Fibroblast of lung (primary cell): ENCODE measurements around the gene SLCO1B3. TPM values are rescaled to one million over a fixed set of nuclear protein-coding genes. Genes with fewer than 3 reads are reported as not detected.

Source experiments
- DNase-seq, 2 donors: peaks; one replicate each; pipeline versions ENCODE4 v3.0.0 to v3.0.0-alpha.2; 2010; ENCODE audit warnings: low read depth in 2 of 2
- H2AFZ ChIP-seq: 2 replicates; pipeline ENCODE4 v1.5.1; 2012; ENCODE audit warnings: low read length, control low read depth, inconsistent platforms
- H3K27ac ChIP-seq: 2 replicates; pipeline ENCODE4 v1.5.1; 2011; ENCODE audit warnings: low read length, control low read depth; ENCODE audit not compliant: insufficient read depth
- H3K27me3 ChIP-seq: 2 replicates; pipeline ENCODE4 v1.5.1; 2011; ENCODE audit warnings: mild to moderate bottlenecking, low read length; ENCODE audit not compliant: control insufficient read depth, insufficient read depth
- H3K36me3 ChIP-seq: 2 replicates; pipeline ENCODE4 v1.5.1; 2011; ENCODE audit warnings: low read length; ENCODE audit not compliant: control insufficient read depth, insufficient read depth
- H3K4me1 ChIP-seq: 2 replicates; pipeline ENCODE4 v1.5.1; 2011; ENCODE audit warnings: low read length; ENCODE audit not compliant: control insufficient read depth, insufficient read depth; ENCODE audit errors: extremely low read depth
- H3K4me2 ChIP-seq: 2 replicates; pipeline ENCODE4 v1.5.1; 2011; ENCODE audit warnings: low read length, control low read depth; ENCODE audit not compliant: insufficient read depth; ENCODE audit errors: extremely low read depth
- H3K4me3 ChIP-seq, 4 experiments: fragments of 200-600 bp in 1 of 4; sonication (generic) in 1 of 4; replicated peaks in 1 of 4; 2 replicates each; pipeline ENCODE4 v1.5.1; 2011 to 2016; ENCODE audit warnings: low read length in 4 of 4, low read depth in 3 of 4, mild to moderate bottlenecking in 3 of 4, control low read depth in 2 of 4, inconsistent platforms in 1 of 4, mixed read lengths in 1 of 4; ENCODE audit not compliant: insufficient read depth in 1 of 4; ENCODE audit errors: control extremely low read depth in 1 of 4
- H3K79me2 ChIP-seq: 2 replicates; pipeline ENCODE4 v1.5.1; 2012; ENCODE audit warnings: mild to moderate bottlenecking, low read length, inconsistent platforms; ENCODE audit not compliant: control insufficient read depth, insufficient read depth
- H3K9ac ChIP-seq: 2 replicates; pipeline ENCODE4 v1.5.1; 2011; ENCODE audit warnings: mild to moderate bottlenecking, low read length, control low read depth; ENCODE audit not compliant: insufficient read depth
- H3K9me3 ChIP-seq: 2 replicates; pipeline ENCODE4 v1.5.1; 2012; ENCODE audit warnings: low read depth, low read length; ENCODE audit not compliant: control insufficient read depth, insufficient read depth
- H4K20me1 ChIP-seq: 2 replicates; pipeline ENCODE4 v1.5.1; 2011; ENCODE audit warnings: low read length; ENCODE audit not compliant: control insufficient read depth, insufficient read depth; ENCODE audit errors: extremely low read depth
- EZH2 ChIP-seq: IDR thresholded peaks from 2 replicates; pipeline ENCODE4 v1.5.1; 2012; ENCODE audit warnings: low read length, control low read depth, mild to moderate bottlenecking; ENCODE audit errors: missing control alignments
- polyA plus RNA-seq, 2 donors: library from polyadenylated mRNA; depleted of rRNA in 1 of 2; stranded (reverse) in 1 of 2; unstranded in 1 of 2; fragments of >200 nt; gene quantifications; 2 replicates each; pipeline ENCODE4 v1.2.1, GENCODE V29; 2011 to 2012; ENCODE audit warnings: missing spikeins in 1 of 2
- total RNA-seq: library from RNA; depleted of rRNA; stranded (reverse); fragments of >200 nt; gene quantifications from 2 replicates; pipeline ENCODE4 v1.2.1, GENCODE V29; 2014
- TF ChIP-seq, protein P1 (sequence below), 2 donors: IDR thresholded peaks in 1 of 2; conservative IDR thresholded peaks in 1 of 2; 1 replicate in 1 of 2; 2 replicates in 1 of 2; pipeline ENCODE4 v1.5.1; 2011 to 2012; ENCODE audit warnings: low read length in 2 of 2, control low read depth in 1 of 2, inconsistent platforms in 1 of 2, low read depth in 1 of 2, mild to moderate bottlenecking in 1 of 2

Gene SLCO1B3
- total and polyA plus RNA-seq, 2 donors (not counting 1 experiment from before 2014, with no cell fraction given), result not detected

DNA sequence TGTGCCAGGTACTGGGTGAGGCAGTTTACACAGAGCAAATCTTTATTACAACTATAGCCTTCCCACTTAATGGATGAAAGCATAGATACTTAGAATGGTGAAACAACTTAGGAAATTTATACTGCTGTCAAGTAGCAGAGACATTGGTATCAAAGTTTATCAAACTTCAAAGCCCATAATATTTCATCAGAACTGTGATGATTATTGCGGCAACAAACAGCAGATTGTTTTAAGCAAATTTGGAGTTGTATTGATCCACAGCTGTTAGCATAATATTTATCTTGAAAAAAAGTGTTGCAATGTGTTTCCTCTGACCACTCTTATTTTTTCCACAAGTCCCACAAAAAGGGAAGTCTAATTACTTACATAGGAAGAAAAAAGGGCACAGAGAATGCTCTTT is 2.0 kb upstream of the SLCO1B3 start:
- no peaks in the 10 kb centered on the region for H4K20me1 ChIP-seq
- H3K4me1 ChIP-seq, result no peaks in the 10 kb centered on the region
- H3K9me3 ChIP-seq, result no peaks in the 10 kb centered on the region
- no peak overlapping the region for H3K9ac ChIP-seq
- TF ChIP-seq, protein P1, sequence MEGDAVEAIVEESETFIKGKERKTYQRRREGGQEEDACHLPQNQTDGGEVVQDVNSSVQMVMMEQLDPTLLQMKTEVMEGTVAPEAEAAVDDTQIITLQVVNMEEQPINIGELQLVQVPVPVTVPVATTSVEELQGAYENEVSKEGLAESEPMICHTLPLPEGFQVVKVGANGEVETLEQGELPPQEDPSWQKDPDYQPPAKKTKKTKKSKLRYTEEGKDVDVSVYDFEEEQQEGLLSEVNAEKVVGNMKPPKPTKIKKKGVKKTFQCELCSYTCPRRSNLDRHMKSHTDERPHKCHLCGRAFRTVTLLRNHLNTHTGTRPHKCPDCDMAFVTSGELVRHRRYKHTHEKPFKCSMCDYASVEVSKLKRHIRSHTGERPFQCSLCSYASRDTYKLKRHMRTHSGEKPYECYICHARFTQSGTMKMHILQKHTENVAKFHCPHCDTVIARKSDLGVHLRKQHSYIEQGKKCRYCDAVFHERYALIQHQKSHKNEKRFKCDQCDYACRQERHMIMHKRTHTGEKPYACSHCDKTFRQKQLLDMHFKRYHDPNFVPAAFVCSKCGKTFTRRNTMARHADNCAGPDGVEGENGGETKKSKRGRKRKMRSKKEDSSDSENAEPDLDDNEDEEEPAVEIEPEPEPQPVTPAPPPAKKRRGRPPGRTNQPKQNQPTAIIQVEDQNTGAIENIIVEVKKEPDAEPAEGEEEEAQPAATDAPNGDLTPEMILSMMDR (conservative IDR thresholded peaks at IDR 0.05 in 1 of 2, IDR thresholded peaks at IDR 0.05 in 1 of 2; ENCODE audit: low read depth in 1 of 2, low read length in 2 of 2), result no peak
- no peak for TF ChIP-seq EZH2
- H3K79me2 ChIP-seq, result no peaks in the 10 kb centered on the region
- H3K36me3 ChIP-seq, result no peaks in the 10 kb centered on the region
- H3K27me3 ChIP-seq, result no peaks in the 10 kb centered on the region
- H3K27ac ChIP-seq, result no peak overlapping the region
- H3K4me2 ChIP-seq, result no peak overlapping the region
- H2AFZ ChIP-seq, result no peak overlapping the region
- no peak for DNase-seq
- H3K4me3 ChIP-seq, result no peak overlapping the region

DNA sequence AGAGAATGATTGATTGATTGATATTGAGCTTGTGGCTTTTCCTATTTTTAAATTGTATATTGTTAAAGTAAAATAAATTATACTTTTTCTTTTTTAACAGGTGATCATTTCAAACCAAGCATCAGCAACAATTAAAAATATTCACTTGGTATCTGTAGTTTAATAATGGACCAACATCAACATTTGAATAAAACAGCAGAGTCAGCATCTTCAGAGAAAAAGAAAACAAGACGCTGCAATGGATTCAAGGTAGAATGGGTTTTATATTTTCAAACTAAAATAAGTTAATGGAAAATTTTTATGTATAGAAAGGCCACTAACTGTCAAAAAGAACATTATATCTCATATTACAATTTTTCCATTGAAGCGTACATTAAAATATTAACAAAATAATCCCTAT is 5.1 kb downstream of the SLCO1B3 start:
- Histone ChIP-seq H3K4me3 (no peak overlapping the region), H3K79me2 (no peaks in the 10 kb centered on the region), H2AFZ (no peak overlapping the region), H3K27ac (no peak overlapping the region), H3K9me3 (no peaks in the 10 kb centered on the region), H3K4me1 (no peaks in the 10 kb centered on the region), H3K4me2 (no peak overlapping the region), H3K36me3 (no peaks in the 10 kb centered on the region), H3K9ac (no peak overlapping the region), H3K27me3 (no peaks in the 10 kb centered on the region), H4K20me1 (no peaks in the 10 kb centered on the region)
- no peak for DNase-seq
- TF ChIP-seq, protein P1 (conservative IDR thresholded peaks at IDR 0.05 in 1 of 2, IDR thresholded peaks at IDR 0.05 in 1 of 2; ENCODE audit: low read depth in 1 of 2, low read length in 2 of 2), result no peak
- TF ChIP-seq EZH2, result no peak

DNA sequence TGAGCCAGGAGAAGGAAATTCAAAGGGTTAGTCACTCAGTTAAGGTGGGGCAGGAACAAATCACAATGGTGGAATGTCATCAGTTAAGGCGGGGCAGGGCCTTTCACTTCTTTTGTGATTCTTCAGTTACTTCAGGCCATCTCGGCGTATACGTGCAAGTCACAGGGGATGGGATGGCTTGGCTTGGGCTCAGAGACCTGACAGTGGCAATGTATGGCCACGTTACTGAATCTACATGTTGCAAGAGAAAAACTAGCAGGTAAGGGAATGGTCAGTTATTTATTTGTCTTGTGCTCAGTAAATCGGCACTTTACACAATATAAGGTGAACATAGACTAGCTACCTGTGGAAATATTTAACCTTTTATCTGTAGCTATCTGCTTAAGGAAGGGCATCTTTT is 11.9 kb downstream of the SLCO1B3 start:
- no peak overlapping the region for H3K4me2 ChIP-seq
- H3K36me3 ChIP-seq, result no peaks in the 10 kb centered on the region
- no peak for DNase-seq
- H3K9me3 ChIP-seq, result no peaks in the 10 kb centered on the region
- H3K79me2 ChIP-seq, result no peaks in the 10 kb centered on the region
- H3K9ac ChIP-seq, result no peak overlapping the region
- TF ChIP-seq, protein P1 (conservative IDR thresholded peaks at IDR 0.05 in 1 of 2, IDR thresholded peaks at IDR 0.05 in 1 of 2; ENCODE audit: low read depth in 1 of 2, low read length in 2 of 2), result no peak
- no peak for TF ChIP-seq EZH2
- H2AFZ ChIP-seq, result no peak overlapping the region
- no peak overlapping the region for H3K4me3 ChIP-seq
- H4K20me1 ChIP-seq, result no peaks in the 10 kb centered on the region
- H3K4me1 ChIP-seq, result no peaks in the 10 kb centered on the region
- no peaks in the 10 kb centered on the region for H3K27me3 ChIP-seq
- no peak overlapping the region for H3K27ac ChIP-seq
